ENCODE data around the gene RADIL.

GRCh38 chr7:4815121-4815520 is 68.4 kb downstream of the RADIL start:
- no peak for TF ChIP-seq EZH2 (IDR thresholded peaks at IDR 0.05; ENCODE audit: borderline replicate concordance, insufficient read depth, low read depth, low read length, poor library complexity, severe bottlenecking)
- TF ChIP-seq, protein P1, sequence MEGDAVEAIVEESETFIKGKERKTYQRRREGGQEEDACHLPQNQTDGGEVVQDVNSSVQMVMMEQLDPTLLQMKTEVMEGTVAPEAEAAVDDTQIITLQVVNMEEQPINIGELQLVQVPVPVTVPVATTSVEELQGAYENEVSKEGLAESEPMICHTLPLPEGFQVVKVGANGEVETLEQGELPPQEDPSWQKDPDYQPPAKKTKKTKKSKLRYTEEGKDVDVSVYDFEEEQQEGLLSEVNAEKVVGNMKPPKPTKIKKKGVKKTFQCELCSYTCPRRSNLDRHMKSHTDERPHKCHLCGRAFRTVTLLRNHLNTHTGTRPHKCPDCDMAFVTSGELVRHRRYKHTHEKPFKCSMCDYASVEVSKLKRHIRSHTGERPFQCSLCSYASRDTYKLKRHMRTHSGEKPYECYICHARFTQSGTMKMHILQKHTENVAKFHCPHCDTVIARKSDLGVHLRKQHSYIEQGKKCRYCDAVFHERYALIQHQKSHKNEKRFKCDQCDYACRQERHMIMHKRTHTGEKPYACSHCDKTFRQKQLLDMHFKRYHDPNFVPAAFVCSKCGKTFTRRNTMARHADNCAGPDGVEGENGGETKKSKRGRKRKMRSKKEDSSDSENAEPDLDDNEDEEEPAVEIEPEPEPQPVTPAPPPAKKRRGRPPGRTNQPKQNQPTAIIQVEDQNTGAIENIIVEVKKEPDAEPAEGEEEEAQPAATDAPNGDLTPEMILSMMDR (IDR thresholded peaks at IDR 0.05): no peak
